ENCODE data around the gene SASH1. TPM values are rescaled to one million over a fixed set of nuclear protein-coding genes. Genes with fewer than 3 reads are reported as not detected.

The SASH1 gene
- total RNA-seq, 1 experiment from 2014 or later: 19.2 TPM

DNA sequence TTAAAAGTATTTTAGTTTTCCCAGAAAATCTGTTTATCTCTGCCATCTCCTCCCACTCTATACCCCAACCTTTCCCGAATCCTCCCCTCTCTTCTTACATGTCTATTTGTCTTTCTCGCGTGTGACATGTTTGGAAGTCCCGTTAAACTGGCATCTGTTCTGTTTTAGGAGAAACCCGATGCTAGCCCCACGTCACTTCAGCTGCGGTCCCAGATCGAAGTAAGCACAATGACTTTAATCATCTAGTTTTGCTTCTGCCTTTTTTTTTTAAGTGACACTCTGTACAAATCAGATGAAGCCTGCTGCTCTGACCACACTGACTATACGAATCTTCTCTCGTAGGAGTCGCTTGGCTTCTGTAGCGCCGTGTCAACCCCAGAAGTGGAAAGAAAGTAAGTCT is 97.4 kb downstream of the SASH1 start:
- no peaks in the 10 kb centered on the region for H3K9me3 ChIP-seq (ENCODE audit: low read depth, low read length, poor library complexity, severe bottlenecking)
- TF ChIP-seq, protein P1, sequence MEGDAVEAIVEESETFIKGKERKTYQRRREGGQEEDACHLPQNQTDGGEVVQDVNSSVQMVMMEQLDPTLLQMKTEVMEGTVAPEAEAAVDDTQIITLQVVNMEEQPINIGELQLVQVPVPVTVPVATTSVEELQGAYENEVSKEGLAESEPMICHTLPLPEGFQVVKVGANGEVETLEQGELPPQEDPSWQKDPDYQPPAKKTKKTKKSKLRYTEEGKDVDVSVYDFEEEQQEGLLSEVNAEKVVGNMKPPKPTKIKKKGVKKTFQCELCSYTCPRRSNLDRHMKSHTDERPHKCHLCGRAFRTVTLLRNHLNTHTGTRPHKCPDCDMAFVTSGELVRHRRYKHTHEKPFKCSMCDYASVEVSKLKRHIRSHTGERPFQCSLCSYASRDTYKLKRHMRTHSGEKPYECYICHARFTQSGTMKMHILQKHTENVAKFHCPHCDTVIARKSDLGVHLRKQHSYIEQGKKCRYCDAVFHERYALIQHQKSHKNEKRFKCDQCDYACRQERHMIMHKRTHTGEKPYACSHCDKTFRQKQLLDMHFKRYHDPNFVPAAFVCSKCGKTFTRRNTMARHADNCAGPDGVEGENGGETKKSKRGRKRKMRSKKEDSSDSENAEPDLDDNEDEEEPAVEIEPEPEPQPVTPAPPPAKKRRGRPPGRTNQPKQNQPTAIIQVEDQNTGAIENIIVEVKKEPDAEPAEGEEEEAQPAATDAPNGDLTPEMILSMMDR (conservative IDR thresholded peaks at IDR 0.05; ENCODE audit: low read depth, low read length): no peak
- no peak for TF ChIP-seq EZH2 (IDR thresholded peaks at IDR 0.05; ENCODE audit: borderline replicate concordance, low read depth, low read length, poor library complexity, severe bottlenecking)
- H3K27me3 ChIP-seq (replicated peaks; ENCODE audit: insufficient read depth, low read depth, low read length, poor library complexity): no peaks in the 10 kb centered on the region
- peak overlapping the region; percentile 78 for H3K27ac ChIP-seq (ENCODE audit: low read depth, low read length, poor library complexity, severe bottlenecking)
- H3K4me1 ChIP-seq (ENCODE audit: insufficient read depth, low read length, poor library complexity, severe bottlenecking): peaks cover 22% of the 10 kb centered on the region
- ChIA-PET POLR2A (ENCODE audit: low non-redundant PET) (no interaction called here), CTCF (no interaction called here)
- DNase-seq (ENCODE audit: low spot score): no peak
- no TSS peak for BruUV-seq (replicated peaks)
- no peaks in the 10 kb centered on the region for H3K36me3 ChIP-seq (ENCODE audit: insufficient read depth, low read length, poor library complexity, severe bottlenecking)
- H3K4me3 ChIP-seq (ENCODE audit: low read depth, low read length, poor library complexity, severe bottlenecking): no peak overlapping the region
- intact Hi-C loops (cut with micrococcal nuclease; ENCODE audit: unreplicated experiment): no loop called here

DNA sequence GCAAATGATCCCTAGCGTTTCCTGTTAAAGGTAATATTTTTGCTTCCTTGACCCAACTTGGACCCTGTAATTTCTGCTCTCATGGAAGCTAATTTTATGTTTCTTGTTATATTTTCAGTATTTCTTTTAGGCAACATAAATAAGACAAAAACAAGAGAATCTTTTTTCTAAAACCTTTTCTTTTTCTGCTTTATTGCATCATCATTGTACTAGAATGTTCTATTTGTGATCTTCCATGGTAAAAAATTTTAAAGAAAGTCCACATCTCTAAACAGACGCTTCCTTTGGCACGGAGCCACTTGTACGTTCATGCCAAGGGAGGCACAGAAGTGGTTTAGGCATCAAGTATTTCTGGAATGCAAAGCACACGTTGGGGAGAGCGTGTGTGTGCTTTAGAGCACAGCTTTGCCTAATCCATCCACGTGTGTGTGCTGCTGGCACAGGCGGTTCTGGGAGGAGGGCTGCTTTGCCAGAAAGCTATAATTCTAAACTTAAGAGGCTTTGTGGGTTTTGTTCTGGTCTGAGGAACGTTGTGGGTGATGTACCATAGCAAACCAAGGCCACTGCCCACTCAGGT is 98.3 kb downstream of the SASH1 start:
- H3K9me3 ChIP-seq (ENCODE audit: low read depth, low read length, poor library complexity, severe bottlenecking): no peaks in the 10 kb centered on the region
- H3K27me3 ChIP-seq (replicated peaks; ENCODE audit: insufficient read depth, low read depth, low read length, poor library complexity): no peaks in the 10 kb centered on the region
- peaks cover 22% of the 10 kb centered on the region for H3K4me1 ChIP-seq (ENCODE audit: insufficient read depth, low read length, poor library complexity, severe bottlenecking)
- POLR2A ChIA-PET (ENCODE audit: low non-redundant PET): no interaction called here
- no peak overlapping the region for H3K4me3 ChIP-seq (ENCODE audit: low read depth, low read length, poor library complexity, severe bottlenecking)
- H3K27ac ChIP-seq (ENCODE audit: low read depth, low read length, poor library complexity, severe bottlenecking): peak overlapping the region; percentile 78
- BruUV-seq (replicated peaks): no TSS peak
- CTCF ChIA-PET: no interaction called here
- no peaks in the 10 kb centered on the region for H3K36me3 ChIP-seq (ENCODE audit: insufficient read depth, low read length, poor library complexity, severe bottlenecking)
- intact Hi-C loops (cut with micrococcal nuclease; ENCODE audit: unreplicated experiment): no loop called here
- TF ChIP-seq, protein P1 (conservative IDR thresholded peaks at IDR 0.05; ENCODE audit: low read depth, low read length): no peak
- TF ChIP-seq EZH2 (IDR thresholded peaks at IDR 0.05; ENCODE audit: borderline replicate concordance, low read depth, low read length, poor library complexity, severe bottlenecking): no peak
- peak; percentile 90 for DNase-seq (ENCODE audit: low spot score)

- no peaks in the 10 kb centered on the region for H3K36me3 ChIP-seq (ENCODE audit: insufficient read depth, low read length, poor library complexity, severe bottlenecking)
- no TSS peak for BruUV-seq (replicated peaks)
- H3K9me3 ChIP-seq (ENCODE audit: low read depth, low read length, poor library complexity, severe bottlenecking): no peaks in the 10 kb centered on the region
- ChIA-PET POLR2A (ENCODE audit: low non-redundant PET) (no interaction called here), CTCF (no interaction called here)
- no peak for TF ChIP-seq EZH2 (IDR thresholded peaks at IDR 0.05; ENCODE audit: borderline replicate concordance, low read depth, low read length, poor library complexity, severe bottlenecking)
- TF ChIP-seq, protein P1 (conservative IDR thresholded peaks at IDR 0.05; ENCODE audit: low read depth, low read length): no peak
- H3K27me3 ChIP-seq (replicated peaks; ENCODE audit: insufficient read depth, low read depth, low read length, poor library complexity): no peaks in the 10 kb centered on the region
- intact Hi-C loops (cut with micrococcal nuclease; ENCODE audit: unreplicated experiment): no loop called here
- peaks cover 22% of the 10 kb centered on the region for H3K4me1 ChIP-seq (ENCODE audit: insufficient read depth, low read length, poor library complexity, severe bottlenecking)
- H3K27ac ChIP-seq (ENCODE audit: low read depth, low read length, poor library complexity, severe bottlenecking): peak overlapping the region; percentile 78
- no peak overlapping the region for H3K4me3 ChIP-seq (ENCODE audit: low read depth, low read length, poor library complexity, severe bottlenecking)
- DNase-seq (ENCODE audit: low spot score): peak; percentile 83
These were observed 98.8 kb downstream of the SASH1 start for GRCh38 chr6:148441454-148441911.

All from A673 (cell line).